ENCODE data around the gene GSN.

Gene GSN

GRCh38 chr9:121323449-121324151 lies 55.6 kb downstream of the GSN start:
- DNase-seq (ENCODE audit: low read depth) = no peak

GRCh38 chr9:121324316-121324715 lies 56.4 kb downstream of the GSN start:
- DNase-seq (ENCODE audit: low read depth) = no peak

- DNase-seq (ENCODE audit: low read depth) = no peak
These were observed 56.8 kb downstream of the GSN start for GRCh38 chr9:121324755-121325154.

- peak; percentile 33 for DNase-seq (ENCODE audit: low read depth)
These were observed 57.4 kb downstream of the GSN start for GRCh38 chr9:121325387-121325786.

- no peak for DNase-seq (ENCODE audit: low read depth)
These were observed 58.3 kb downstream of the GSN start for GRCh38 chr9:121326130-121326838.

- DNase-seq (ENCODE audit: low read depth) = no peak
These were observed 59.1 kb downstream of the GSN start for GRCh38 chr9:121326901-121327613.

- DNase-seq (ENCODE audit: low read depth) = no peak
These were observed 60.5 kb downstream of the GSN start for GRCh38 chr9:121328476-121328875.

GRCh38 chr9:121328876-121329681 lies 61.1 kb downstream of the GSN start:
- no peak for DNase-seq (ENCODE audit: low read depth)

- no peak for DNase-seq (ENCODE audit: low read depth)
These were observed 63.6 kb downstream of the GSN start for GRCh38 chr9:121331549-121331948.

GRCh38 chr9:121331992-121332685 lies 64.2 kb downstream of the GSN start:
- DNase-seq (ENCODE audit: low read depth) = no peak

GRCh38 chr9:121333950-121334773 lies 66.2 kb downstream of the GSN start:
- DNase-seq (ENCODE audit: low read depth) = peak; percentile 94

GRCh38 chr9:121336665-121337064 lies 68.7 kb downstream of the GSN start:
- no peak for DNase-seq (ENCODE audit: low read depth)

GRCh38 chr9:121339437-121339836 lies 71.5 kb downstream of the GSN start:
- DNase-seq (ENCODE audit: low read depth) = no peak

GRCh38 chr9:121340676-121341392 lies 72.9 kb downstream of the GSN start:
- DNase-seq (ENCODE audit: low read depth) = no peak

GRCh38 chr9:121344184-121344583 lies 76.2 kb downstream of the GSN start:
- DNase-seq (ENCODE audit: low read depth) = no peak

- no peak for DNase-seq (ENCODE audit: low read depth)
These were observed 77.1 kb downstream of the GSN start for GRCh38 chr9:121345070-121345469.

GRCh38 chr9:121348221-121348620 lies 80.3 kb downstream of the GSN start:
- no peak for DNase-seq (ENCODE audit: low read depth)

- DNase-seq (ENCODE audit: low read depth) = no peak
These were observed 81.0 kb downstream of the GSN start for GRCh38 chr9:121349009-121349408.

GRCh38 chr9:121350036-121350435 lies 82.1 kb downstream of the GSN start:
- DNase-seq (ENCODE audit: low read depth) = no peak

- no peak for DNase-seq (ENCODE audit: low read depth)
These were observed 83.1 kb downstream of the GSN start for GRCh38 chr9:121350993-121351561.
